AG04450 (cell line): ENCODE results near the gene IGF1. TPM values are rescaled to one million over a fixed set of nuclear protein-coding genes. Genes with fewer than 3 reads are reported as not detected.
A peak's percentile ranks its signal among the peaks of the same experiment; 100 is the strongest.

Experiments used
- CTCF ChIA-PET: fragments of 300-600, 350-600 bp; formaldehyde crosslinking; extraction: SDS; loops from one replicate; lab custom pipeline; 2022; ENCODE audit warnings: antibody characterized with exemption, inconsistent platforms; lab: Charles Lee
- POLR2A ChIA-PET: fragments of 350-600 bp; formaldehyde crosslinking; extraction: SDS; loops from one replicate; lab custom pipeline; 2021; ENCODE audit warnings: antibody characterized with exemption, inconsistent platforms; lab: Yijun Ruan, JAX
- DNase-seq: peaks from one replicate; pipeline ENCODE4 v3.0.0-alpha.2; 2011; ENCODE audit warnings: low read depth, low spot score
- H3K27ac ChIP-seq: one replicate; pipeline ENCODE4 v1.5.1; 2012; ENCODE audit warnings: low read depth, low read length, control low read depth
- H3K27me3 ChIP-seq: one replicate; pipeline ENCODE4 v1.6.0; 2012; ENCODE audit warnings: low read length; ENCODE audit not compliant: control insufficient read depth, insufficient read depth
- H3K4me3 ChIP-seq: 2 replicates; pipeline ENCODE4 v1.5.1; 2011; ENCODE audit warnings: mild to moderate bottlenecking, low read depth, low read length, control low read depth
- H3K9me3 ChIP-seq: 2 replicates; pipeline ENCODE4 v1.5.1; 2012; ENCODE audit warnings: low read length; ENCODE audit not compliant: control insufficient read depth, insufficient read depth
- CTCF ChIP-seq: IDR thresholded peaks from 2 replicates; pipeline ENCODE4 v1.5.1; 2011; ENCODE audit warnings: low read depth, low read length, control low read depth, inconsistent platforms
- polyA plus RNA-seq: library from polyadenylated mRNA; depleted of rRNA; stranded (reverse); fragments of >200 nt; gene quantifications from 2 replicates; pipeline ENCODE4 v1.2.3, GENCODE V29; 2011

IGF1 gene
- polyA plus RNA-seq, 1 experiment = 0.01 TPM

DNA sequence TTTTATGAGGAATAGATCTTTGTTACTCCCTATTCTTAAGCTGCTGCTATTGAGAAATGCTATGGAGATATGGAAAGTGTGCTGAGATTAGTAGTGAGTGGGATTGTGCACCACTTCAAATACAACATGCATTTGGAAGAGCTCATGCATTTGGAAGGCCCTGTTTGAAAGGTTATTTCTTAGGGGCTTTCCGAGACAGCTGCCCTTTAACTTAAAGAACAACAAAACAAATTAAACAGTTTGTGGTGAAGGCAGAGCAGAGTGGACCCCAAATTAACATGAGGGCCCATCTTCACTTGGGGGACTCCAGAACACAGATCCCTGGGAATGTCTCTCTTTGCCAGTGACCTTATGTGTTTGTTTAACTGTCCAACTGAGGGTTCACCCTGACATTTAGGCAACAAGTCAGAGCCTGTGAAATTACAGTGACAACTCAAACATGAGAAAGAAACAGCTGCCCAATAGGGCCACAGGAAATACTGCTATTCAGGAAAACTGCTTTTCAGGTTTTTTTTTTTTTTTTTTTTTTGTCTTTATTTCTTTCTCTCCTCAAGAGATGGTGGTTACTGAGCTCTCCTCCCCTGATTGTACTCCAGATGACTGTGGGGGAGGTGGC lies 41.4 kb upstream of the IGF1 start:
- TF ChIP-seq CTCF = no peak
- H3K4me3 ChIP-seq = no peak overlapping the region
- DNase-seq = no peak
- no peaks in the 10 kb centered on the region; the same call in 1 of the 2 replicates for H3K9me3 ChIP-seq
- POLR2A ChIA-PET = no interaction called here
- CTCF ChIA-PET = interaction anchor here (0.6 to 1.2 kb wide), 3 partner anchors 37 to 501 kb away, joined by 3 to 6 read pairs (median 5); no protein-coding TSS in a partner anchor
- H3K27ac ChIP-seq = no peak overlapping the region
- H3K27me3 ChIP-seq = no peaks in the 10 kb centered on the region

GRCh38 chr12:102518871-102519270 lies 38.5 kb upstream of the IGF1 start:
- Histone ChIP-seq H3K27me3 (no peaks in the 10 kb centered on the region), H3K27ac (no peak overlapping the region)

DNA sequence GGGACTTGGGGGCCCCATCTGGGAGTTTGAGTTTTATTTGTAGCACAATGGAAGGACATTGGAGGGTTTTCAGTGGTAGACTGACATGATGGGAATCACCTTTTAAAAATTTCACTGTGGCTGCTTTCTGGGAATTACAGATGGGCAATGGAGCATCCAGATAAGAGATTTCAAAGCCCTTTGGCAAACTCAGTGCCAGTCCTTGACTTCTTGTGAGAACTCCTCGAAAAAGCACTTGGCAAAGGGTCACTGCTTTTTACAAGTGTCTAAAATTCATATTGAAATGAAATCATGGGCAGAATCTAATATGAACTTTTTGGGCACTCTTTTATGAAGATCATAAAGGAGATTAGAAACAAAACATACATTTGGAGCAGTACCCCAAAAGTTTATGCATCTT lies 34.3 kb upstream of the IGF1 start:
- no peak overlapping the region for H3K4me3 ChIP-seq
- H3K27me3 ChIP-seq = no peaks in the 10 kb centered on the region
- ChIA-PET CTCF (interaction anchor here (0.9 to 3.0 kb wide), 5 partner anchors 10 to 254 kb away, joined by 3 to 25 read pairs (median 6); no protein-coding TSS in a partner anchor), POLR2A (no interaction called here)
- TF ChIP-seq CTCF = no peak
- DNase-seq = no peak
- no peak overlapping the region for H3K27ac ChIP-seq
- no peaks in the 10 kb centered on the region for H3K9me3 ChIP-seq

More at GRCh38 chr12:102518871-102519270, 38.5 kb upstream of the IGF1 start:
- DNase-seq = no peak
- ChIA-PET POLR2A (no interaction called here), CTCF (no interaction called here)
- Histone ChIP-seq H3K4me3 (no peak overlapping the region), H3K9me3 (no peaks in the 10 kb centered on the region)
- TF ChIP-seq CTCF = no peak

DNA sequence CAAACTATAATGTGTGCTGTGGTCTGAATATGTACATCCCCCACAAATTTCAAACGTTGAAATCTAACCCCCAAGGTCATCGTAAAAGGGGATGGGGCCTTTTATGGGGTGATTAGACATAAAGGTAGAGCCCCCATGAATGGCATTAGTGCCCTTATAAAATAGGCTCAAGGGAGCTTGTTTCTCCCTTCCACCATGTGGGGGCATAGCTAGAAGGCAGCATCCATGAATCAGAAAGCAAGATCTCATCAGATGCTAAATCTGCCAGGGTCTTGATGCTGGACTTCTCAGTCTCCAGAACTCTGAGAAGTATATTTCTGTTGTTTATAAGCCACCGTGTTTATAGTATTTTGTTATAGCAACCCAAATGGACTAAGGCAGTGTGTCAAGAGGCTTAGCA lies 33.4 kb upstream of the IGF1 start:
- no peak for DNase-seq
- POLR2A ChIA-PET = no interaction called here
- Histone ChIP-seq H3K4me3 (no peak overlapping the region), H3K27me3 (no peaks in the 10 kb centered on the region), H3K27ac (no peak overlapping the region), H3K9me3 (no peaks in the 10 kb centered on the region)
- CTCF ChIA-PET = interaction anchor here (0.9 to 3.0 kb wide), 6 partner anchors 9 to 255 kb away, joined by 3 to 25 read pairs (median 4); no protein-coding TSS in a partner anchor
- TF ChIP-seq CTCF = peak; percentile 36

- TF ChIP-seq CTCF = no peak
- H3K9me3 ChIP-seq = no peaks in the 10 kb centered on the region
- no peak overlapping the region for H3K4me3 ChIP-seq
- H3K27me3 ChIP-seq = no peaks in the 10 kb centered on the region
- POLR2A ChIA-PET = no interaction called here
- CTCF ChIA-PET = interaction anchor here (0.9 to 3.0 kb wide), 4 partner anchors 29 to 227 kb away, joined by 4 to 25 read pairs (median 6); no protein-coding TSS in a partner anchor
- no peak overlapping the region for H3K27ac ChIP-seq
- DNase-seq = no peak
Observed at GRCh38 chr12:102513272-102513671, 32.9 kb upstream of the IGF1 start.
